Activated T-helper 1 cell treated with Interleukin-2 at 50 U/mL for 16 hours (primary cell): ENCODE measurements around the gene HRH3.

Experiments
- DNase-seq: peaks from one replicate; pipeline ENCODE4 v3.0.0-alpha.2; 2020; ENCODE audit warnings: low read depth

The HRH3 gene

DNA sequence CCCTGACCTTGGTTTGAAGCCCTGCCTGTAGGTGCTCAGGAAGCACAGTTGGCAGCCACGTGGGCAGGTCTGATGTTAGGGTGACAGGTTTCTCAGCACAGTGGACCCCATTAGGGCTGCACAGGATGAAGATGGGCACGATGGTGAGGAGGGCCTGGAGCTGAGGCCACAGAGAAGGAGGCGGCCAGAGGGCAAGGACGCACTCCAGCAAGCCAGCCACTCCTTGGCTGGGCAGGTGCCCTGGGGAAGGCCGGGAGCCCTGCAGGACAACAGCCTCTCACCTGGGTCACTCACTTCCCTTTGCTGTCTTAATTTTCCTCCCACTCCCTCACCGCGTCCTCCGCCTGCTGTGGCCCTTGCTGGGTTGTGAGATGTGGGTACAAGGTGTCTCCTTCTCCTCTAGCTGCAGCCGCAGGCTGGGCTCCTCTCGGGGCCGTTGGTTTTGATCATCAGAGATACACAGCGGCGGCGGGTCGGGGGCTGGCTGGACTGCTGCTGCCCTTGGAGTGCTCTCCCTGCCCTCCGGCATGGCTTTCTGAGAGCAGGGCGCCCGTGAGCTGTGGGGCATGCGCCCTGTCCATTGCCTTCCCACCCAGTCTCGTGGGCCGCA, 23.9 kb upstream of the HRH3 start:
- DNase-seq, result no peak

DNA sequence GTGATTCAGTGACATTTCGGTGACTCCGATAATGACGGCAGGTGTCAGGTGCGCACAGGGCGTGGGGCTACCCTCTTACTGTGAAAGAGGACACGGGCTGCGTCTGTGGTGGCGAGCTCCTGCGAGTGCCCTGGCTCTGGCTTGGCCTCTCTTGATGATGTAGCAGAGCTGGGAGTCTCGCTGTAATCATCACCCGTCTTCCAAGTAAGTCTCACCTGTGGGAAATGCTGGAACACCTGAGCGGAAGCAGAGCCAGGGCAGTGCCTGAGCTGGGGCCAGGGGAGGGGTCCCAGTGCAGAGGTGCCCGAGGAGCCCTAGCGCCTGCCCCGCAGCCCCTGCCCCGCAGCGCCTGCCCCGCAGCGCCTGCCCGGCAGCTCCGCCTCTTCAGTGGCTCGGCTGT, 23.0 kb upstream of the HRH3 start:
- DNase-seq, result no peak

DNA sequence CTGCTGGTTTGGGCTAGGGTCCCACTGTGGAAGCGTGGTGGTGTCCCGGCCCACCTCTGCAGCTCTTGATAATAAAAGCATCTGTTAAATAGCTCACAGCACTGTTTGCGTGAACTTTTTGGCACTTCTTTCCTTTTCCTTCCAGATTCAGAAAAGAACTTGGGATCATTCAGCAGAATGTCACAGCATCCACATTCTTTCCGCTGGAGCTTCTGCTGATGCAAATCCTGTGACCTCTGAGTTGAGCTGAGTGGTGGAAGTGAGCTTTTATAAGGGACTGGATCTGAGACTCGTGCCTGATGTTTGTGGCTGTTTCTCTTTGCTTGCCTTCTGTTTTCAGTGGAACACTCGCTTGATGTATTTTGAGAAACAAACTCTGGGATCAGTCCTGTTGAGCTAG, 22.1 kb upstream of the HRH3 start:
- no peak for DNase-seq

DNA sequence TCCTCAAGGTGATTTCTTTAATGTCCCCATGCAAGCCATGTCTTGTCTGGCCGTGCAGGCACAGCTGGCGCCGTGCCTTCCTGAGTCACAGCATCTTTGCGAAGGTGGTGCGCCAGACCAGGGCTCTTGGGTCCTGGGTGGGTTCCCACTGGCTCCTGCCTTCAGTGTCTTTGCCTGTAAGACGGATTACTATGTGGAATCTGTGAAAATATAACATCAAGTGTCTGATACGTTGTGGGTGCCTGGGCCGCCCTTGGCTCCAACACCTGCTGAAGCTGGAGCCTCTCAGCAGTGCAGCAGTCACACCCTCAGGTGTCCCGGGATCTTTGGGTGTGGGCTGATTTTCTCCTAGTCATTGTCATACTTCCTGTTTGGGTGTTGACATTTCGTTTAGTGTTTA, 21.4 kb upstream of the HRH3 start:
- DNase-seq, result no peak

DNA sequence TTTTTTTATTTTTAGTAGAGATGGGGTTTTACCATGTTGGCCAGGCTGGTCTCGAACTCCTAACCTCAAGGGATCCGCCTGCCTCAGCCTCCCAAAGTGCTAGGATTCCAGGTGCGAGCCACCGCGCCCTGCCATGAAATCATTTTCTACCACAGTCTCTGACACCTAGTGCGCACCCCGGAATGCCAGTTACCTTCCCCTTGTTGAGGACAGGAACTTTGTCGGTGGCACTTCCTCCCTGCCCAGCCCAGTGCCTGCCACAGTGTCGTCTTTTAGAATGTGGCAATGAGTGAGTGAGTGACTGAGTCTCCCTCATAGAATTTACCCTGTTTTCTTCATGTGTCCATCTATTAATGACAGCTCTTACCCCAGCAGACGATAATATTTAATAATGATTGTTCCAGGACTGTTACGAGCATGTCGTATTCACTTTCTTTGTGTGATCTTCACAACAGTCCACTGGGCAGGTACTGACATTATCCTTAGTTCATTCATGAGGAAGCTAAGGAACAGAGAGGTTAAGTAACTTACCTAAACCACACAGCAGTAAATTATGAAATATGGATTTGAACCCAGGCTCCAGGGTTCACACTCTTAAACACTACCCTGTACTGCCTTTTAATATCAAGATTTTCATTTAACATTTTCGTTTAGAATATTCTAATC, 20.1 kb upstream of the HRH3 start:
- no peak for DNase-seq

DNA sequence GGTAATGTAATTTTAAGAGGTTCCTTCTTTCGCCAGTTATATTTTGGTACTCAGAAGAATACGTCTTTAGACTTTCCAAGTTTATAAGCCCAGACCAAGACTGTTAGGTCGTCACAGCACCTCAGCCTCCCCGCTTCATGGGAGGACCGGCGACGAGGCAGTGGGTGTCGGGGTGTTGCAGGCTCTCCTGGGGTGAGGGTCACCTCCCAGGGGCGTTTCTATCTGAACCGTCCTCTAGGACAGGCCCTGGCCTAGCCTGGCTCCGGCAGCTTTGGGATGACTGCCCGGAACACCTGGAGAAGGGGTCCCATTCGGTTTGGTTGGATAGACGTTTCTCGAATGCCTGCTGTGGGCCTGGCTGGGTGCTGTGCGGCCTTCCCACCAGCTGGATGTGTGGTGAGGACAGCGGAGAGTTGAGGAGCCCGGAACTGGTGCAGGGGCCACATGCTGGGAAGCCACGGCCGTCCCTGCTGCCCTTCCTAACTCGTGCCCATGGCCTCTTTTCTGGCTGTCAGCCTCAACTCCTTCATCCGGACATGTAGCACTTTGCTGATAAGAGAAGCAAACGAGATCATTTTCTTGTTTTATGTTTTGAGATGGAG, 19.3 kb upstream of the HRH3 start:
- DNase-seq, result no peak

DNA sequence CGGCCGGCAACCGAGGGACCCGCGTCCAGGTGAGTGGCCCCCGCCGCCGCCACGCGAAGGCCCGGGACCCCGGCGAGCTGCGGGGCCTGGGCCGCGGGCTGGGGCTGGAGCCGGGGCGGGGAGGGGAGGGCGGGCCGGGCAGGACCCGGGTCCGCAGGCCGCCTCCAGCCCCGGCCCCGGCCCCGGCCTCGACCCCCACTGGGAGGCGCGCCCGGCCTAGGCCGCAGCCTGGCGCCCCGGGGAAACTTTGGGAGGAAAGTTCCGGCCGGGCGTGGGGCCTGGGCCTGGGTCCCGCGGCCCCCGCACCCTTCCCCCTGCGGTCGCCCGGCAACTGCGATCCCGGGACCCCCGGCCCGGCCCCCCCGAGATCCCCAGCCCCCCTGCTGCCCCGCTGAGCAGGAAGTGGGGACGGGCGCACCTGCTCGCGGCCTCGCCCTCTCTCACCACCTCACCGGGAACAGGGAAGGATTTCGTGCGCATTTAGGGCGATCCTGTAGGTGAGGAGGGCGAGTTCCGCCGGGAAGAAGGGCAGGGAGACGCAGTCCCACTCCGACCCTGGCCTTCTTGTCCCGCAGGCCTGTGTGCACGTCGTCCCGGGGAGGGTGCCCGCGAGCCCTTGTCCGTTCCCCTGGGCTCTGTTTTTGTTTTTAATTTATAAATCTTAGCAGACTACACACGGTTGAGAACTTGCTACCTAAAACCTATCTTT, 18.6 kb upstream of the HRH3 start:
- no peak for DNase-seq

DNA sequence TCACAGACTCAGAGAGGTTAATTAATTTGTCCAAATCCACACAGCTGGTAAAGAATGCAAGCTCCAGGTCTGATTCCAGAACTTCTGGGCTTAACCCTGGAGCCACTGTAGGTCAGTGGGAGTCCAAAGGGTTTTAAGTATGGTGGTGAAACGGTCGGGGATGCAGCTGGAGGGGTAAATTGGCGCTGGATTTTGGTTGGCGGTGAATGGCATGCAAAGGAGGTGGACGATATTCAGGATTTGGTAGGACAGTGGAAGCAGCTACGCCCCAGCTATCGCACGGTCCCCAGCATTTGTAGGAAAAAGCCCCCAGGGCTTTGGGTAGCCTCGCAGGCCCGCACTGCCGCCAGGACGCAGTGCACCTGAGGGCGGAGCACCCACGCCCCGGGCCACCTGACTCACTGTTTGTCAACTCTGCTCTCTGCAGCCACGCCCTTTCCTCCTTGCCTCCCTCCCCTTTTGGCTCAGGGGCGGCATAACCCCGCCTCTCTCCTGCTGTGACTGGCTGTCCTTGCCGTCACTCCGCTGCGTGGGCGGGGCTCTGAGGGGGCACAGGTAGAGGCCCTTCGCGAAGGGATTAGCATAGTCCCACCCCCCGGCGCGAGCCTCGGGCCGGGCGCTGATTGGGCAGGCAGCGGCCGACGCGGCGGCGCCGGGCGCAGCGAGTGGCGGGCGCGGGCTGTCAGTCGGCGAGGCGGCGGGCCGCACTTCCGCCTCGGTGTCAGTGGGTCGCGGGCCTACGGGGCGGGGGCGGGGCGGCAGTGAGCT, 17.9 kb upstream of the HRH3 start, which contains the start of gene OSBPL2:
TSS of gene OSBPL2 (plus strand) at position 721 of the 768 bp plus-strand sequence. CDS start 17,664 bp downstream, outside the sequence.
- peak; percentile 100 for DNase-seq

DNA sequence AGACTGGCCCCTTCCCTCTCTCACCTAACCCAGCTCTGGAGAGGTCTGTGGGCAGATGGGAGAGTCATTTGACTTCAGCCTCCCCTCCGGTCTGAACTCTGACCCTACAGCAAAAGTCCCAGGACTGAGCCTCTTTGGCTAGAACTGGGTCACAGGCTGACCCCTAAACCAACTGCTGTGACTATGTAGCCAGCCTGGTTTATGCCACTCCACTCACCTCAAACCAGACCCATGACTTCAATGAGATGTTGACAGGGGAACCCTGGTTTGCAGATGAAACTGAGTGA, 17.4 kb upstream of the HRH3 start:
- DNase-seq, result no peak

DNA sequence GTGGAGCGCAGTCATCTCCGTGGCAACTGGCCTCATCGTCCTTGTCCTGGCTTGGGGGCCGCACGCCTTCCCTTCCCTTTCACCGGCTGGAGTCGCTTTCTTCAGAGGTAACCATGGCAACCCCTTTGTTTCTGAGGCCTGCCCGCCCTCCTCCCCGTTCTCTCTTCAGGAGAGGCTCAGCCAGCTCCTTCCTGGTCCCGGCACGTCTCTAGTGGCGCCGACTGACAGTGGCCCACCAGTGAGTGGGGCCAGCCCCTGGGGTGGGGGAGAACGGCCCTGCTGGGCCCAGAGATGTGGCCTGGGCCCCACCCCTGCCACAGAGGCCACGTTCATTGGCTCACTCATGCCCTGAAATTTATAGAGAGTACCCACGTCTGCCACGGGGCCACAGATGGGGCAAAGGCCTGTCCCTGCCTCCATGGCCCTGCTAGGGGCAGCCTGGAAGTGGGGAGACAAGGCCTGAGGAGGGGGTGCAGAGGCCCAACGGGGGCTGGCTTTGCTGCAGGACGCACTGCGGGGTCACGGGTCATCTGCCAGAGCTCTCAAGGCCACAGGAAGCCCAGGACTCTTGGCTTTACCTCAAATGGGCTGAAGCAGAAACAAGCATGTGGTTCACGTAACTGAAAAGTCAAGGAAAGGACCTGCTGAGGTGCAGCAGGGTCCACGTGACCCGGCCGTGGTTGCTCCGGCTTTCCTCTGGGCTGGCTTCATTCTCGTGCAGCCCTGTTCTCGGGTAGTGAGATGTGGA, 16.9 kb upstream of the HRH3 start:
- no peak for DNase-seq

DNA sequence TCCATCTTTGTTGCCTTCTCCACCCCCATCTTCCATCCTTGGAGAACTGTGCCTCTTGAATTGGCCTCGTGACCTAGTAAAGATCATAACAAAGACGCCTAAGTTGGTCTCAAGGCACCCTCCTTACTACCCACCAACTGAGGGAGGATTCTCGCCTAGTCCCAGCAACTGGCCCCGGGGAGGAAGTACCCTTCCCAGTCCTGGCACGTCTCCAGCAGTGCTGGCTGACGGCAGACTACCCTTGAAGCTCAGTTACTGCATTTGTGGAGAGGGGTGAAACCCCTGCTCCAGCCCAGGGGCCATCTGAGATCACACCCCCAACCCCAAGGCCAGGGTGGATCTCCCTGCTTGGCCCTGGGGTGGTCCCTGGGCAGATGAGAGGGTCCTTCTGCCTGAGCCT, 16.1 kb upstream of the HRH3 start:
- no peak for DNase-seq

DNA sequence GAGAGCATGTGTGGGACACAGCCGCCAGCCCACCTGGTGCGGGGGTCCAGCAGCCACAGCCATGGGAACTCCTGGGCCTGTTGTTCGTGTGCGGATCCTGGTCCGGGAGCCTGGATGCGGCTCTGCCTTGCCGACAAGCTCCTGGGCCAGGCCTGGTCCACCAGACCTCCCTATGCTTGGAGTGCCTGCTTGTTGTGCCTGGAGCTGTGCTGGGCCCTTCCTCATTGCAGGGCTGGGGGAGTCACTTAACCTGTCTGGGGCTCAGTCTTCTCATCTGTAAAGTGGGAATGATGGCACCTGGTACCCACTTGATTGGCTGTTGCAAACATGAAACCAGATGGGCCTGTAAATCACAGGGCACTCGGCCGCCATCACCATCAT, 15.7 kb upstream of the HRH3 start:
- no peak for DNase-seq

DNA sequence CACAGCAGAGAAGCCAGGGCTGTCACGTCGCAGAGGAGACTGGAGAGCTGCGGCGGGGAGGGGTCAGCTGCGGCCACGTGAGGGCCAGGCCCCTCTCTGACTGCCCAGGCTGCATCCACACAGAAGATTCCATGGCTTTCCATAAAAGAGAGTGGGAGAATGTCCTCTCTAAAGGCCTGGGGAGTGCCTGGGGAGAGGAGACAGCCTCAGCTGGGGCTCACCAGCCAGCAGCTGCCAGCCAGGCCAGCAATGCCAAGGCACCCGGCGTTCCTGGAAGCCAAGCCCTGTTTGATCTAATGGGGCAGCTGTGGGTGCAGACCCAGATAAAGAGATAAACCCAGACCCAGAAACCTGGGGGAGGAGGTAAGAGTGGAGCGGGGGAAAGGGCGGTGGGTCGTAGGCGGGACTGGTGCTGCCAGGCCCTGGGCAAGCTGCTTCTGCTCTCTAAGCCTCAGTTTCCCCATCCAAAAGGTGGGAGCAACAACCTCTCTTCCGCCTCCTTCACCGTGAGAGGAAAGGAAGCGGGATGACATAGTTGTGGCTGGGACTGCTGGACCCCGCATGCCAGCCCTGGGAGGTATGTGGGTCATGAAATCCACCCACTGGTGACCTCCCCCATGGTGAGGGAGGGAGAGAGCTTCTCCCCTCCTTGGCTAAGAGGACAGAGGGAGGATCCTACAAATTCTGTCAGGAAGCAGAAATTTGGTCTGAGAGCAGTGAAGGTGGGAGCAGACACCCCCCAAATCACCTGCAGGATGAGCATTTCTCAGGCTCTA, 15.1 kb upstream of the HRH3 start:
- DNase-seq, result no peak

DNA sequence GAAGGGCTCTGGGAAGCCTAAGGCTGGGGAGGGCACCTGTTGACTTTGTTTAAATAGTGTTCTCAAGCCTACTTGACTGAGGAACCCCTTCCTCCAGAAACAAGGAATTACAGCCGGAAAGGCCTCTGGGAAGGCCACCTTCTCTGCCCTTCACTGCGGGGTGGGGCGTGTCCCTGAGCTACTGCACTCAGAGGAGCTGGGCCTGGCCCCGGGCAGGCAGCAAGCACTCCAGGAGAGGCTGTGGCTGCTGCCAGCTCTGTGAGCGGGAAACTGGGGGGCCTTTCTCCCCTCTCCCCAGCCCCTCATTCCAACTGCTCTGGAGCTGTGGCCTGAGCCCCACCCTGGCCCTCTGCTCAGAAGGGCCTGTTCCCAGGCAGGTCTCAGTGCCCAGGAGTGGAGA, 14.3 kb upstream of the HRH3 start:
- no peak for DNase-seq

DNA sequence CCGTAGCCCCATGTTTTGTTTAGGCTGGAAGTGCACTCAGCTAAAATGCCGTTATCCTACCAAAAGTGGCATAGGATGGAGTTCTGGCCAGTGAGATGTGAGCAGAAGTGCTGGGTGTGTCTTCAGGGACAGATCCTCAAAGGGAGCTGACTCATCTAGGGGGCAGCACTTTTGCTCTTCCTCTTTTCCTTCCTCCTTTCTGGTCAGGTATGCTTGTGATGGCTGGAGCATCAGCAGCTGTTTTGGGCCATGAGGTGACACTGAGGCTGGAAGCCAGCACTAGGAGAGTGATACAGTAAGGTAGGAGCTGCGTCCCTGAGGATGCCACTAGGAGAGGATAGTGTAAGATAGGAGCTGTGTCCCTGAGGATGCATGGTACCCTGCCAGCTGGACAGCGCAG, 13.6 kb upstream of the HRH3 start:
- DNase-seq, result no peak

DNA sequence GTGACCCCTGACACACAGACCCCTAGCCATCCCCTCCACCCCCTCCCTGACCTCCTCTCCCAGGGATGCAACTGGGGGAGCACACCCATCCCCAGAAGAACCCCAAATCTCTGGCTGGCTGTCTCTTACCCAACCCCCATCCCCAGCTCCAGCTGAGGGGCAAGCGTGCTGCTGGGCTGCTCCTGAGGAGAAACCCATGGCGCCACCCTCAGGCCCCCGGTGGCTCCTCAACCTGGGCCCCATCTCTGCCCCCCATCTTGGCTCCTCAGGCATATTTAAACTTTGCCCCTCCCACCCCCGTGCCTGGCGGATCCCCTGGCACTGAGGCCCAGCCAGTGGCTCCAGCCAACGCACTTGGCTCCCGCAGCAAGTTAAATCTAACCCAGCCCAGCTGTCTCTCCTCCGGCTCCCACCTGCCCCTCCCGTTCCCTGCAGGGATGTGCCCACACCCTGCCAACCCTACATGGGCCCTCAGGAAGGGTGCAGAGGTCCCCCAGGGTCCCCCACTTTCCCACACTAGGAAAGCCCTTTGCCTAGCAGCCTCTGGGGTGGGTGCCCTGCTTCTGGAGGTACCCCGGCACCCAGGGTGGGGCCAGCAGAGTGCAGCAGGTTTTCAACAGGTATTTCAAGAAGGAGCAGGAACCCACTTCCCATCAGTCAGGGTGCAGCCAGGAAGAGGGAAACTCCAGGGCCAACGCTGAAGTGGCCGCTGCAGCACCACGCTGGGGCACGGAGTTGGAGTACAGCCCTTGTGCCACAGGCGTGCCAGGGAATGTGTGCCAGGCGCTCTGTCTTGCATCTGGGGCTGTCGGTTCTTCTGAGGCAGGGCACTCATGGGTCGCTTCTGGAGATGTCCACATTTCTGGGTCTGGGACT, 12.9 kb upstream of the HRH3 start:
- no peak for DNase-seq

DNA sequence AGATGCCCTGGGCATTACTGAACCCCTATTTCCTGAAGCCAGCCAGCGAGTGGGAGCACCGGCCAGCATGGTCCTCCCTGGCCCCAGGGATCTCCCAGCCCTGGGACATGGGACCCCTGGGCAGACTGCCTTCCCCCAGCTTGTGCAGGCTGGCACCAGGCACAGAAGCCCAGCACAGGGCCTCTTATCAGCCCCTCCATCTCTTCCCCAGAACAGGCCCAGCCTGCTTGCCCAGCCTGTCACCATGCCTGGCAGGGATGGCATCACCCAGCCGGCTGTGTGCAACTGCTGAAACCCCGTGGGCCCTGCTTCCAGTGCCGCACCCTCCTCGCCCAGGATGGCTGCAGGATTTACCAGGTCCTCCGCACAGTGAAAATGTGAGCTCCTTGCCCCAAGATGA, 12.1 kb upstream of the HRH3 start:
- DNase-seq, result no peak

DNA sequence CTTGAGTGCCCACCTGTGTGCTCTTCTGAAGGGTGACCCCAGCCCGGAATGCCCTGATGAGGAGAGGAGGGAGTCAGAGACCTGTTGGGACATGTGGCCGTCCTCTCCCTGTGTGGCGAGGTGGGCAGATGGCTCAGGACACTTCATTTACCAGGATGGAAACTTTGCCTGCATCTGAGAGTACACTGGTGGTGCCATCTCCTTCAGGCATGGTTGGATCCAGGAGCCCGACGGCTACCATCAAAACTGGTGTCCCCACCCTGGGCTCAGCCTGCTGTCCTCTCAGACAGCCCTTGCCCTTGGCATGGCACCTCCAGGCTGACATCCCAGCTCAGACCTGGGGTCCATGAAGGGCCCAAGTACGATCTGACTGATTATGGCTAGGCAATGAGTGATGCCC, 11.2 kb upstream of the HRH3 start:
- DNase-seq, result no peak

DNA sequence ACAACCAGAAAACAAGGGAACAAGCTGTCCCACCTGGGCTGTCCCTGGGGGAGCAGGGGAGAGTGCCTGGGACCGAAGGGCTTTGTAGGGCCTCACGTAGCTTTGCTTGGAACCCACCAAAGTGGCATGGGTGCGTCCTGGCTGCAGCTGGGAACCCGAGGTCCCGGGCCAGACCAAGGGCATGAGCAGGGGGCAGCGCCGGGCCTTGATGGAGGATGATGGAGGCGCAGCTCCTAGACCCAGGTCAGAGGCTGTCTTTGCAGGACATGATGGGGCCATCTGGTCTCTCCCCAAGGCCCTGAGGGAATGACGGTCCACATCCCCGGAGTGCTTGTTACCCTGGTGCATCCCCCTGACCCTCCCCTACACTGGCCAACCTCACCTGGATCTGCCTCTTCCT, 10.6 kb upstream of the HRH3 start:
- no peak for DNase-seq

DNA sequence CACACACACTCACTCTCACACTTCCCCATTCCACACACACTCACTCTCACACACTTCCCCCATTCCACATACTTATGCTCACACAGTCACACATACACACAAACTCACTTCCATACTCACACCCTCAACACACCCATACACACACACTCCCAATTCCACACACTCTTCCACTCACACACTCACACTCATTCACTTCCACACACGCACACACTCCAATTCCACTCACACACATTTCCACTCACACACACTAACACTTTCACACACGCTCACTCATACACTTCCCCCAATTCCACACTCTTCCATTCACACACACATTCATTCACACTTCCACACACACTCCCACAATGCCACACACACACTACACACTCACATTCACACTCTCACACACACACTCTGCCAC, 10.2 kb upstream of the HRH3 start:
- no peak for DNase-seq
